ENCODE results near the gene CTSZ. TPM values are rescaled to one million over a fixed set of nuclear protein-coding genes. Genes with fewer than 3 reads are reported as not detected.

The CTSZ gene
- total RNA-seq, 2 experiments from 2014 or later: 14.7 to 17.7 TPM

- CTCF ChIA-PET: no interaction called here
Measured at GRCh38 chr20:59024111-59024530, 17.1 kb upstream of the CTSZ start.

GRCh38 chr20:59023616-59024015 lies 16.6 kb upstream of the CTSZ start:
- intact Hi-C loops (cut with DNase I, micrococcal nuclease): no loop called here
- DNase-seq (no peak), ATAC-seq (ENCODE audit: poor library complexity) (no peak)
- H3K36me3 ChIP-seq (ENCODE audit: insufficient read depth, low read length): peaks cover 60% of the 10 kb centered on the region
- Mint-ChIP-seq H3K9me3 (no peaks in the 10 kb centered on the region), H3K27ac (no peak overlapping the region), H3K4me1 (ENCODE audit: low read depth) (peaks cover 36% of the 10 kb centered on the region), H3K36me3 (ENCODE audit: low read depth) (peaks cover 64% of the 10 kb centered on the region), H3K4me3 (no peak overlapping the region), H3K27me3 (no peaks in the 10 kb centered on the region)
- H3K27me3 ChIP-seq (ENCODE audit: control insufficient read depth in 1 of 2, insufficient read depth in 2 of 2, low read length in 2 of 2): no peaks in the 10 kb centered on the region
- no peak for TF ChIP-seq CTCF (IDR thresholded peaks at IDR 0.05)
- no peak overlapping the region for H3K27ac ChIP-seq (ENCODE audit: low read depth in 1 of 2, low read length in 2 of 2)
- CTCF ChIA-PET: no interaction called here
- POLR2A ChIA-PET: interaction anchor here (1.3 kb wide), 1 partner anchor 9 kb away, joined by 4 read pairs; no protein-coding TSS in a partner anchor
- H3K4me1 ChIP-seq (ENCODE audit: insufficient read depth, low read length): peaks cover 12% of the 10 kb centered on the region
- no peaks in the 10 kb centered on the region for H3K9me3 ChIP-seq (ENCODE audit: control insufficient read depth in 1 of 2, insufficient read depth in 1 of 2, low read length in 2 of 2)
- H3K4me3 ChIP-seq (ENCODE audit: low read length): no peak overlapping the region

More at GRCh38 chr20:59024111-59024530, 17.1 kb upstream of the CTSZ start:
- no peak overlapping the region for H3K27ac Mint-ChIP-seq
- Histone ChIP-seq H3K9me3 (ENCODE audit: control insufficient read depth in 1 of 2, insufficient read depth in 1 of 2, low read length in 2 of 2) (no peaks in the 10 kb centered on the region), H3K4me3 (ENCODE audit: low read length) (no peak overlapping the region), H3K36me3 (ENCODE audit: insufficient read depth, low read length) (peaks cover 65% of the 10 kb centered on the region), H3K27me3 (ENCODE audit: control insufficient read depth in 1 of 2, insufficient read depth in 2 of 2, low read length in 2 of 2) (no peaks in the 10 kb centered on the region), H3K4me1 (ENCODE audit: insufficient read depth, low read length) (peaks cover 16% of the 10 kb centered on the region), H3K27ac (ENCODE audit: low read depth in 1 of 2, low read length in 2 of 2) (no peak overlapping the region)
- no peak for TF ChIP-seq CTCF (IDR thresholded peaks at IDR 0.05)
- H3K4me3 Mint-ChIP-seq: no peak overlapping the region
- ATAC-seq (ENCODE audit: poor library complexity): no peak
- H3K9me3 Mint-ChIP-seq: no peaks in the 10 kb centered on the region
- intact Hi-C loops (cut with DNase I, micrococcal nuclease): no loop called here
- H3K4me1 Mint-ChIP-seq (ENCODE audit: low read depth): peaks cover 41% of the 10 kb centered on the region
- no peak for DNase-seq
- H3K27me3 Mint-ChIP-seq: no peaks in the 10 kb centered on the region
- peaks cover 69% of the 10 kb centered on the region for H3K36me3 Mint-ChIP-seq (ENCODE audit: low read depth)
- POLR2A ChIA-PET: interaction anchor here (1.3 kb wide), 1 partner anchor 9 kb away, joined by 4 read pairs; no protein-coding TSS in a partner anchor

GRCh38 chr20:59022754-59023153 lies 15.7 kb upstream of the CTSZ start:
- Histone ChIP-seq H3K4me3 (ENCODE audit: low read length) (no peak overlapping the region), H3K9me3 (ENCODE audit: control insufficient read depth in 1 of 2, insufficient read depth in 1 of 2, low read length in 2 of 2) (no peaks in the 10 kb centered on the region), H3K36me3 (ENCODE audit: insufficient read depth, low read length) (peaks cover 53% of the 10 kb centered on the region), H3K4me1 (ENCODE audit: insufficient read depth, low read length) (peaks cover 10% of the 10 kb centered on the region), H3K27ac (ENCODE audit: low read depth in 1 of 2, low read length in 2 of 2) (no peak overlapping the region), H3K27me3 (ENCODE audit: control insufficient read depth in 1 of 2, insufficient read depth in 2 of 2, low read length in 2 of 2) (no peaks in the 10 kb centered on the region)
- ATAC-seq (ENCODE audit: poor library complexity) (no peak), DNase-seq (no peak)
- Mint-ChIP-seq H3K4me3 (no peak overlapping the region), H3K36me3 (ENCODE audit: low read depth) (peaks cover 56% of the 10 kb centered on the region), H3K27ac (no peak overlapping the region), H3K4me1 (ENCODE audit: low read depth) (peaks cover 30% of the 10 kb centered on the region), H3K27me3 (no peaks in the 10 kb centered on the region), H3K9me3 (no peaks in the 10 kb centered on the region)
- intact Hi-C loops (cut with DNase I, micrococcal nuclease): no loop called here
- ChIA-PET CTCF (no interaction called here), POLR2A (interaction anchor here (1.3 to 1.6 kb wide), 2 partner anchors 10 kb away, joined by 3 to 4 read pairs; partner anchors contain the start of gene ATP5F1E)
- TF ChIP-seq CTCF (IDR thresholded peaks at IDR 0.05): no peak
